OCI-LY1 (cell line): Measurements from ENCODE around the gene CSN1S1.

Experiments
- EZH2 ChIP-seq: fragments of 200-600 bp; sonication (generic), shearing (Covaris generic); IDR thresholded peaks from 2 replicates; pipeline ENCODE4 v1.8.0; 2017; ENCODE audit warnings: borderline replicate concordance, mixed run types, mild to moderate bottlenecking, antibody characterized with exemption, low read length, moderate library complexity, mixed read lengths
- TF ChIP-seq, protein P1 (sequence below): fragments of 200-600 bp; sonication (generic), shearing (Covaris generic); IDR thresholded peaks from 2 replicates; pipeline ENCODE4 v1.5.1; 2017; ENCODE audit warnings: mild to moderate bottlenecking, antibody characterized with exemption, low read length, moderate library complexity, mixed read lengths

DNA sequence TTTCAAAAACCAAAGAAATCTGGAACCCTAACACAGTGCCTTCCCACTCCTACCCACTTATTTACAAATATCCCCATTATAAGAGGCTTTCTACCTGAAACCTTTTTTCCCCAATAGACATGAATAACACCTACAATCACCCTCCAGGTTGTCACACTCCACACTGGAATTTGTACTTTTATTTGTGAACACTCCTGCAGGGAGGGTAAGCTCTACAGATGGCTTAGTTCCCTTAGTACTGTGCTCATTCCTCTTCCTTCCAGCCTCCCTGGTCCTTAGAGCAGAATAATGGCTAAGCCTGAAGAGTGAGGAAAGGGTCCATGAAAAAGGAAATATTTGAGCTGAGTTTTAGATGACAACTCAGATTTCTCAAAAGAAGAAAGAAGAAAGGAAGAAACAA is 48.7 kb upstream of the CSN1S1 start:
- TF ChIP-seq, protein P1, sequence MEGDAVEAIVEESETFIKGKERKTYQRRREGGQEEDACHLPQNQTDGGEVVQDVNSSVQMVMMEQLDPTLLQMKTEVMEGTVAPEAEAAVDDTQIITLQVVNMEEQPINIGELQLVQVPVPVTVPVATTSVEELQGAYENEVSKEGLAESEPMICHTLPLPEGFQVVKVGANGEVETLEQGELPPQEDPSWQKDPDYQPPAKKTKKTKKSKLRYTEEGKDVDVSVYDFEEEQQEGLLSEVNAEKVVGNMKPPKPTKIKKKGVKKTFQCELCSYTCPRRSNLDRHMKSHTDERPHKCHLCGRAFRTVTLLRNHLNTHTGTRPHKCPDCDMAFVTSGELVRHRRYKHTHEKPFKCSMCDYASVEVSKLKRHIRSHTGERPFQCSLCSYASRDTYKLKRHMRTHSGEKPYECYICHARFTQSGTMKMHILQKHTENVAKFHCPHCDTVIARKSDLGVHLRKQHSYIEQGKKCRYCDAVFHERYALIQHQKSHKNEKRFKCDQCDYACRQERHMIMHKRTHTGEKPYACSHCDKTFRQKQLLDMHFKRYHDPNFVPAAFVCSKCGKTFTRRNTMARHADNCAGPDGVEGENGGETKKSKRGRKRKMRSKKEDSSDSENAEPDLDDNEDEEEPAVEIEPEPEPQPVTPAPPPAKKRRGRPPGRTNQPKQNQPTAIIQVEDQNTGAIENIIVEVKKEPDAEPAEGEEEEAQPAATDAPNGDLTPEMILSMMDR = no peak
- TF ChIP-seq EZH2 = no peak
